OCI-LY7 (cell line): Measurements from ENCODE around the gene HES4. TPM values are rescaled to one million over a fixed set of nuclear protein-coding genes. Genes with fewer than 3 reads are reported as not detected.

ENCODE experiments used
- BruUV-seq: library from RNA; stranded (reverse); fragments of 400-500 nt; replicated peaks from 2 replicates; lab custom pipeline; 2021; lab: Mats Ljungman, UMichigan
- CTCF ChIA-PET: fragments of 300-600 bp; sonication (Branson Sonifier 250); formaldehyde crosslinking; loops from one replicate; lab custom pipeline; 2022; ENCODE audit warnings: antibody characterized with exemption; ENCODE audit not compliant: unreplicated experiment; lab: Charles Lee
- POLR2A ChIA-PET: fragments of 300-600 bp; sonication (Branson Sonifier 250); formaldehyde crosslinking; loops from one replicate; lab custom pipeline; 2022; ENCODE audit warnings: antibody characterized with exemption; lab: Charles Lee
- DNase-seq: peaks from one replicate; pipeline ENCODE4 v3.0.0-alpha.2; 2015; ENCODE audit warnings: low spot score
- H2AFZ ChIP-seq: fragments of 200-600 bp; sonication (generic), shearing (Covaris generic); 2 replicates; pipeline ENCODE4 v1.6.1; 2014; ENCODE audit warnings: mild to moderate bottlenecking, antibody characterized with exemption, low read length, moderate library complexity
- H3K27ac ChIP-seq: fragments of 200-600 bp; sonication (generic); 2 replicates; pipeline ENCODE4 v1.5.1; 2014; ENCODE audit warnings: mixed run types, low read depth, mild to moderate bottlenecking, moderate library complexity, low read length, inconsistent platforms; ENCODE audit not compliant: poor library complexity, severe bottlenecking
- H3K36me3 ChIP-seq: fragments of 200-600 bp; sonication (generic); 2 replicates; pipeline ENCODE4 v1.6.1; 2014; ENCODE audit warnings: mild to moderate bottlenecking, antibody characterized with exemption, low read length, moderate library complexity, mixed read lengths; ENCODE audit not compliant: insufficient read depth
- H3K4me1 ChIP-seq: fragments of 200-600 bp; sonication (generic); 2 replicates; pipeline ENCODE4 v1.5.1; 2014; ENCODE audit warnings: mild to moderate bottlenecking, low read length; ENCODE audit not compliant: insufficient read depth, poor library complexity, severe bottlenecking
- H3K4me2 ChIP-seq: fragments of 200-600 bp; sonication (generic); 2 replicates; pipeline ENCODE4 v1.6.1; 2014; ENCODE audit warnings: mild to moderate bottlenecking, low read length
- H3K4me3 ChIP-seq: fragments of 200-600 bp; sonication (generic); 2 replicates; pipeline ENCODE4 v1.5.1; 2014; ENCODE audit warnings: mild to moderate bottlenecking, low read depth, low read length; ENCODE audit not compliant: poor library complexity, severe bottlenecking
- H3K79me2 ChIP-seq: fragments of 200-600 bp; sonication (generic); 2 replicates; pipeline ENCODE4 v1.6.1; 2016; ENCODE audit warnings: low read depth, mild to moderate bottlenecking, low read length, moderate library complexity, mixed read lengths; ENCODE audit not compliant: insufficient read depth
- H3K9me2 ChIP-seq: fragments of 200-600 bp; sonication (generic); 2 replicates; pipeline ENCODE4 v1.6.1; 2016; ENCODE audit warnings: mild to moderate bottlenecking, low read length, mixed read lengths; ENCODE audit not compliant: insufficient read depth
- H3K9me3 ChIP-seq: fragments of 200-600 bp; sonication (generic); 2 replicates; pipeline ENCODE4 v1.6.1; 2014; ENCODE audit warnings: mild to moderate bottlenecking, mixed run types, low read length, mixed read lengths
- H4K20me1 ChIP-seq: fragments of 200-600 bp; sonication (generic); 2 replicates; pipeline ENCODE4 v1.6.1; 2014; ENCODE audit warnings: mild to moderate bottlenecking, antibody characterized with exemption, low read length, moderate library complexity, mixed read lengths; ENCODE audit not compliant: insufficient read depth
- CTCF ChIP-seq: fragments of 200-600 bp; sonication (generic); conservative IDR thresholded peaks from 2 replicates; pipeline ENCODE4 v1.5.1; 2014; ENCODE audit warnings: mild to moderate bottlenecking, antibody characterized with exemption, low read length, moderate library complexity, mixed read lengths
- EZH2phosphoT487 ChIP-seq: fragments of 200-600 bp; sonication (generic); IDR thresholded peaks from 2 replicates; pipeline ENCODE4 v1.6.1; 2018; ENCODE audit warnings: low read depth, borderline replicate concordance, mild to moderate bottlenecking, mixed run types, antibody characterized with exemption, low read length, moderate library complexity, mixed read lengths
- intact Hi-C: fragments of 100-400 bp; cut with micrococcal nuclease; formaldehyde crosslinking; loops from one replicate; pipeline ENCODE4 v1.10.0; 2022; ENCODE audit not compliant: unreplicated experiment
- total RNA-seq, 2 experiments: library from RNA; depleted of rRNA in 1 of 2; stranded (reverse); fragments of >200 nt in 1 of 2; shearing (Covaris generic) in 1 of 2; gene quantifications; 2 replicates each; pipeline ENCODE4 v1.2.3, GENCODE V29; 2014 to 2022

HES4 gene
- total RNA-seq, 2 experiments from 2014 or later: not detected

GRCh38 chr1:1045129-1045528 lies 45.2 kb upstream of the HES4 start:
- no peak for DNase-seq
- H3K79me2 ChIP-seq: no peaks in the 10 kb centered on the region
- no peak overlapping the region for H3K4me2 ChIP-seq
- H3K4me1 ChIP-seq: peaks cover 5% of the 10 kb centered on the region
- H3K27ac ChIP-seq: no peak overlapping the region
- H3K4me3 ChIP-seq: no peak overlapping the region
- POLR2A ChIA-PET: no interaction called here
- no peak for TF ChIP-seq EZH2phosphoT487
- no peak for TF ChIP-seq CTCF
- no peaks in the 10 kb centered on the region for H3K9me2 ChIP-seq
- CTCF ChIA-PET: no interaction called here
- H2AFZ ChIP-seq: no peak overlapping the region
- H3K36me3 ChIP-seq: no peaks in the 10 kb centered on the region
- H3K9me3 ChIP-seq: no peaks in the 10 kb centered on the region
- no TSS peak for BruUV-seq
- intact Hi-C loops: no loop called here
- no peaks in the 10 kb centered on the region for H4K20me1 ChIP-seq

DNA sequence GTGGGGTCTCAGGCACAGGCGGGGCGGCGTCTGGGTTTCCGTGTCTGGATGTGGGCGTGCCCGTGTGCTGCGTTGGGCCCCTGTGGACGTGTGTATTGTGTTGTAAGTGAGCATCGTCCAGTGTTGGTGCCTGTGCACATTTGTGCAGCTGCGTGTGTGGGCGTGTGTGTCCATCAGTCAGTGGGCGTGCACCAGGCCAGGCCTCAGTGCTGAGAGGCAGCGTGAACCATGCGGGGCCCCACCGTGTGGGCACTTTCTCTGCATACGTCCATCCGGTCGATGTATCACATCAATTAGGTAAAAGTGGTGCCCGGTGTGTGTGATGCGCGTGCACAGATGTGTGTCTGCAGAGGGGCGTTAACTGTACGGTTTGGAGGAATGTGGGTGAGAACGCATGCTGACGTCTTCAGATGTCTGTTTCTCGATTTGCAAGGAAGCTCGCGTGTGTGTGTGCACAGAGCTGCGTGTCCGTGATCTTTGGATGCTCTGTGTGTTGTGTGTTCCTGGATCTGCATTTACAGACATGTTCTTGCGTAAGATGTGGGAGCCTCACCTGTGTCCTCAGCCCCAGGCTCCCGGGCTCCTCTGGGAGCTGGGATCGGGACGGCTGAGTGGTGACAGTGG lies 44.7 kb upstream of the HES4 start:
- TF ChIP-seq CTCF (no peak), EZH2phosphoT487 (no peak)
- no peak overlapping the region for H2AFZ ChIP-seq
- ChIA-PET POLR2A (no interaction called here), CTCF (no interaction called here)
- no peaks in the 10 kb centered on the region for H3K9me2 ChIP-seq
- no peaks in the 10 kb centered on the region for H3K9me3 ChIP-seq
- H3K4me1 ChIP-seq: peaks cover 6% of the 10 kb centered on the region
- no peaks in the 10 kb centered on the region for H4K20me1 ChIP-seq
- no peak overlapping the region for H3K27ac ChIP-seq
- intact Hi-C loops: no loop called here
- no peak overlapping the region for H3K4me2 ChIP-seq
- H3K36me3 ChIP-seq: no peaks in the 10 kb centered on the region
- H3K4me3 ChIP-seq: no peak overlapping the region
- BruUV-seq: no TSS peak
- DNase-seq: no peak
- H3K79me2 ChIP-seq: no peaks in the 10 kb centered on the region

GRCh38 chr1:1043921-1044320 lies 44.0 kb upstream of the HES4 start:
- Histone ChIP-seq H3K27ac (no peak overlapping the region), H3K9me2 (no peaks in the 10 kb centered on the region), H2AFZ (no peak overlapping the region), H3K79me2 (no peaks in the 10 kb centered on the region), H4K20me1 (no peaks in the 10 kb centered on the region), H3K9me3 (no peaks in the 10 kb centered on the region), H3K36me3 (no peaks in the 10 kb centered on the region), H3K4me3 (no peak overlapping the region), H3K4me2 (no peak overlapping the region), H3K4me1 (peaks cover 7% of the 10 kb centered on the region)
- ChIA-PET CTCF (no interaction called here), POLR2A (no interaction called here)
- TF ChIP-seq CTCF (no peak), EZH2phosphoT487 (no peak)
- intact Hi-C loops: no loop called here
- no TSS peak for BruUV-seq
- DNase-seq: no peak
